NOMO-1 treated with dmso at 0.1 percent for 144 hours (cell line): Measurements from ENCODE around the gene C1QL2.

Experiments used
- DNase-seq: peaks from one replicate; lab custom pipeline; 2025; ENCODE audit not compliant: unreplicated experiment; lab: John Stamatoyannopoulos, UW

The C1QL2 gene

DNA sequence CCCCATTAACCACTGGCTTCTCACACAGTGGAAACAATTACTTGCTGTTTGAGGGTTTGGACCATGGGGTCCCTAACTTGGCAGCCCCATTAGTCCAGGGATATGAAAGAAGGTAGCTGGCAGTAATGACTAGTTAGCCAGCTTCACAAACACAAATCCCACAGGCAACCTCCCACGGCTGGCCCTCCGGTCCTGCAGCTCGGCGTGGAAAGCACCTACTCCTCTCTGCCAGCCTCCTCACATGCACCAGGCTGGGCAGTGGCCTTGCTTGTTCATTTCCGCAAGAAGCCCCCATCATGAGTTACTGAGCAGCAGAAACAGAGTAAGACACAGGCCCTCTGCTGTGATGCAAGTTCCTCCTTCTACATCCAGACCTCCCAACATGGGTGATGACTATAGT, 13.7 kb downstream of the C1QL2 start:
- no peak for DNase-seq

DNA sequence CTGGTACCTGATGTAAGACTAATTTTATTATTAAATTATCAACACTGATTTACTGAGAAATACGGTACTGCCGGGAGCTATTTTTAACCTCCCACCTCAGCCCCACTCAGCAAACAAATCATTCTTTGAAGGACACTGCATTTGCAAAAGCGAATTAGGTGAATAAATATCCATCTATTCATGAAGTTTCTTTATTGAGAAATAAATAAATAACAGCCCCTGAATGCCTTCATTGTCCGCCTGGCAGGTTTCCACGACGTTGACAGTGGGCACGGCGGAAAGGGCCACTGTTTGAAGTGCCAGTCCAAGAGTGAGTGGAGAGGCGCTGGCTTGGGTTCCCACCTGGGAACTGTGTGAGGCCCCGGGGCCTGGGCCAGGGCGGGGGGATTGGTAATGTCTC, 15.7 kb downstream of the C1QL2 start:
- DNase-seq, result no peak

DNA sequence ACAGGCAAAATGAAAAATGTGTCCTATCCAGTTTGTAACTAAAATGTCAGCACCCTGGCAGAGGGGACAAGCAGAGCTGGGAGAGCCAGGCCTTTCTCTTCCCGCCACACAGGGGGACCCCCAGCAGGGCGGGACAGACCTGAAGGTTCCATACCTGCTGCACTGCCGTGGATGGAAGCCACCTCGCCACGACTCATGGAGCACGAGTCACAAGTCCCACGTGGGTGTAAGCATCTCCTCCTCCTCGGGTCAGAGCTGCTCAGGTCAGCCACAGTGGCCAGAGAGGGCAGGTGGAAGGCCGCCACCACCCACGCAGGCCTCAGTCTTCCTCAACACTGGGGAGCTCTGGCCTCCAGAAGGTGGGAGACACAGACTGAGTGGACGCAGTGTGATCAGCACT, 21.0 kb downstream of the C1QL2 start:
- DNase-seq, result no peak

DNA sequence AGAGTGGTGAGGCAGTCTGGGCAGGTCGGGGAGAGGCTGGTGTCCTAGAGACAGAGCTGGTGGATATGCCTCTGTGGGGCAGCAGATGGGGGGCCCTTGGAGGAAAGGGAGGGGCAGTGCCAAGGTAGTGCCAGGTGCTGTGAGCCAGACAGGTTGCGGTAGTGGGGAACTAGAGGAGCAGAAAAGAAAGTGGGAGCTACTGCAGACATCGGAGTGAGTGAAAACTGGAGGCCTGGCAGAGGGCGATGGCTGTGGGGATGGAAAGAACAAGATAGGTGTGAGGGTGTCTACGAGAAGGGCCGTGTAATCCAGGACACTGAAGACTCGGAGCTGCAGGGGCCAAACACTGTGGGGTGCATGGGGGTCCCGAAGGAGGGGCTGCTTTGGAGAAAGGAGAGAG, 21.7 kb downstream of the C1QL2 start:
- DNase-seq, result no peak

DNA sequence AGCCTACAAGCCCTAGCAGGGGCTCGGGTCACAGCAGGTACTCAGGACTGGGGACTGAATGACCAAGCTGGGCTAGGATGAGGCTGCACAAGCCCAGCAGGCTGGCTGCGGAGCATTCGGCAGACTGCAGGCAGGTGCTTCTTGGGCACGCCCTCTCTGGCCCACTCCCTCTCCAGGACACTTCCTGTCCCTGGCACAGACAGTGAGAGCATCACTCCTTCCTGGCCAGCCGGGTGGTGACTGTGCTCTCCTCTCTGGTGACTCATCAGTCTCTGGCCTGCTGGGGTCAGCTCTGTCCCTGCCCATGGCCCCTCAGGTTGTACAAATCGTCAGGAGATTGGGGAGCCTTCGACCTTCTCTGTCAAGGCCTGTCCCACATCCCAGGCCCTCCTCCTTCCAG, 22.5 kb downstream of the C1QL2 start:
- no peak for DNase-seq

DNA sequence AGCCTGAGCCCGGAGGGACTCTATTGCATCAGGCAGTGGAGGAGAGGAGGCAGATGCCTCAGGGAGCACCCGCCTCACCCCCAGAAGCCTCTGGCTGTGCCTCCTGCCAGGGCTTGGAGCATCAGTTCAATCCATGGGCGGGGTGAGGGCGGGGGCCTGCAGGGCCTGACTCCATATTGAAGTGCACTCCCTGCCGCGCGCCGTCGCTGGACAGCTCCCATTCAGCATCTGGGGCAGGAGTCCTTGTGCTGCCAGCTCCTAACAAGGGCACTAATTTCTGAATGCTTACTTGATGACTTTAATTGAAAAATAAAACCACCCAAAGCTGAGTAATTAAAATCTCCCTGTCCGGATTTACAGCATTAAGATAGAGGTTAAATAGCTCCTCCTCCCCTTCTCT, 23.8 kb downstream of the C1QL2 start:
- no peak for DNase-seq

DNA sequence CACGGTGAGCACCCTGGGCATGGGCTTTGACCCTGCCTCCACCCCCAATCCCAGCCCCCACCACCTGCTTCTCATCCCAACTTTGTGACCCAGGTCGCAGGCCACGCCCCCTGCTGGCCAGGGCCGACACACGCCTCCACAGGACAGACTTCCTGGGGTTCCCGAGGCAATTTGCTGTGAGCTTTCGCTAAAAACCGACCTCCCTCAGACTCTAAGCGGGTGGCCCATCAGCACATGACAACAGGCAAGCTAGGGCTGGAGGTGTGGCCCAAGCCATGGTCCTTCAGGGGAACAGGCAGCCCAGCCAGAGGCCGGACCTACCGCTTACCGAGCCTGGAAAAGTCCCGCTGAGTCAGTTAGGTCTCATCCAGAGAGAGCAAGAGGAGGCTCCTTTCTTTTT, 31.9 kb downstream of the C1QL2 start:
- DNase-seq, result no peak

DNA sequence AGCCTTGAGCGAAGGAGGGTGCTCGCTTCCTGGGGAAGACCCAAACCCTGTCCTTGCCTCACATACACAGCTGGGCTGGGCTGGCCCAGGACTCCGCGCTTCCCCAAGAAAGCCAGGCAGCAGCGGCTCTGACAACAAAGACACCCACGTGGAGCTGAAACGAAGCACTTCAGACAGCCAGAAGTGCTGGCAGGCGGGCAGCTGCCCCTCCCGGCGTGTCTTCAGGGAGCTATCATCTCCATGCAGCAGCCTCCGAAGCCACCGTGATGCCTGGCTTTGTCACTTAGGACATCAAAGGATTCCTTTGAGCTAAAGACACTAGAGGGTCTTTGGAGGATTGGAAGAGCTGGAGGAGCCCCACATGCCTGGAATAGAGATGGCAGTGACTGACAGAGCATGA, 35.2 kb downstream of the C1QL2 start:
- DNase-seq, result no peak

DNA sequence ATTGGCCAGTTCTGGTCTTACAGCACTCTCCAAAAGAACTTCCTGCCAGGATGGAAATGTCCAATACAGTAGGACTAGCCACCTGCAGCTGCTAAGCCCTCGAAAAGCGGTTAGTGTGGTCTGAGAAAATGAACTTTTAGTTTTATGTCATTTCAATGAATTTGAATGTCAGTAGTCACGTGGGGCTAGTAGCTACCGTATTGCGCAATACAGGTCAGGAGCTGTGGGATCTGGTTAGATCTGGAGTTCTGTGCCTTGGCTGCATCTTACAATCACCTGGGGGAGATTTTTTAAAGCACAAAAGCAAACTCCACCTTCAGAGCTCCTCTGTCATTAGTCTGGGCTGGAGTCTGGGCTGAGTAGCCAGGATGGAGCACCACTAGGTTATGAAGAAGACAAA, 35.9 kb downstream of the C1QL2 start:
- DNase-seq, result no peak

DNA sequence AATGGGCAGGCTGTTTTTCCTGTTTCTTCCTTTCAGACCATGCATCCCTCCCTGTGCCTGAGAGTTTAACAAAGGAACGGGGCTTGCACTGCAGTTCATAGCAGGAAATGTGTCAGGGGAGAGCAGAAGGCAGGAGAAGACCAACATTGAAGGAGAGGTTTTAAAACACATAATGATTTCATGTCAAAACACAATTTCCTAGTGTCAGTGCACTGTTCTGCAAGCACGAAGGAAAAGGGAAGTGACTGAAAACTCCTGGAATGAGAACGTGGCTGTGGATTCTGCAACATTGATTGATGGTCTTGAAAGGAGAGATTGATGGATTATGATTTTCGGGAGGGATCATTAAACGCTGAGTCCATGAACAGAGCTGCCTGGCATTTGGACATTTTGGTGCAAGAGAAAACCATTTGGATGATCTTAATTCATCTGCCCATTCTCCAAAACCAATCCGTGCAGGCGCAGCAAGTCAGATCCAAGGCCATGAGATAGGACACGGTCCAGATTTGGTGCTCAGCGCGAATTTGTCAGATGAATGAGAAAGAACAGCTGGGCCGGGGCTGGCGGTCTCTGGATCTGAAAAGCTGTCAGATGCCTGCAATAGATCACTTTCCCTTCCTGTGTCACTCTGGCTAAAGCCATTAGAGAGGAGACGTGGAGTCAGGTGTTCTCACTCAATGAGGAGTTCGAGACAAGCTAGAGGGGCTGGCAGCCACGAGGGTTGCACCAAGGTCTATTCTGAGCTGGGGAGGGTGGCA, 38.4 kb downstream of the C1QL2 start:
- no peak for DNase-seq

DNA sequence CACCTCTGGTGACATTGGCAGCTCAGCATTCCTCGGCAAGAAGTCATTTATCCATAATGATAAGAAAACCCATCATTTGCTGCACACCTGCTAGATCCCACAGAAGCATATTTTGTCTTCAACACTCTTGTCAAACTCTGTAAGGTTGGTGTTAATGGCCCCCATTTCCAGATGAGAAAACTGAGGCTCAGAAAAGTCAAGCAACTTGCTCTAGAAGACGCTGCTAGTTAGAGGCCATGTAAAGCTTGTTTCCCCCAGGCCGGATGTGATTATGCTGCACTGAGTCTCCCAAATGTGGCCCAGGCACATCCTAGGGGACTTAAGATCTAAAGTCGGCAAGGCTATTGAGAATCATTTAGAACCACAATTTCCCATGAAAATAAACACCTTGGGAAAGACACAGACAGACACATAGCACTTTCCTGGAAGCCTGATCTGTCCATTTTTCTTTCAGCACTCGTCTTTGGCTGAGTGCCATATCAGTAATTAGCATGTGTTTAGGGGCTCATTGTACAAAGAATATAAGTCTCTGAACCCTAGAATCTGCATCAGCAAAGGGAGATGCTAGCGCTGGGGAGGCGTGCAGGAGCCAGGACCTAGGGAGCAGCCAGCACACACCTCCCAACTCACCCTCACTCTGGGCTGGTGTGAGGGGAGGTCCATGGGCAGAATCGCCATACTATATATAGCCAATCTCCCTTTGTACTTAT, 39.3 kb downstream of the C1QL2 start:
- no peak for DNase-seq

DNA sequence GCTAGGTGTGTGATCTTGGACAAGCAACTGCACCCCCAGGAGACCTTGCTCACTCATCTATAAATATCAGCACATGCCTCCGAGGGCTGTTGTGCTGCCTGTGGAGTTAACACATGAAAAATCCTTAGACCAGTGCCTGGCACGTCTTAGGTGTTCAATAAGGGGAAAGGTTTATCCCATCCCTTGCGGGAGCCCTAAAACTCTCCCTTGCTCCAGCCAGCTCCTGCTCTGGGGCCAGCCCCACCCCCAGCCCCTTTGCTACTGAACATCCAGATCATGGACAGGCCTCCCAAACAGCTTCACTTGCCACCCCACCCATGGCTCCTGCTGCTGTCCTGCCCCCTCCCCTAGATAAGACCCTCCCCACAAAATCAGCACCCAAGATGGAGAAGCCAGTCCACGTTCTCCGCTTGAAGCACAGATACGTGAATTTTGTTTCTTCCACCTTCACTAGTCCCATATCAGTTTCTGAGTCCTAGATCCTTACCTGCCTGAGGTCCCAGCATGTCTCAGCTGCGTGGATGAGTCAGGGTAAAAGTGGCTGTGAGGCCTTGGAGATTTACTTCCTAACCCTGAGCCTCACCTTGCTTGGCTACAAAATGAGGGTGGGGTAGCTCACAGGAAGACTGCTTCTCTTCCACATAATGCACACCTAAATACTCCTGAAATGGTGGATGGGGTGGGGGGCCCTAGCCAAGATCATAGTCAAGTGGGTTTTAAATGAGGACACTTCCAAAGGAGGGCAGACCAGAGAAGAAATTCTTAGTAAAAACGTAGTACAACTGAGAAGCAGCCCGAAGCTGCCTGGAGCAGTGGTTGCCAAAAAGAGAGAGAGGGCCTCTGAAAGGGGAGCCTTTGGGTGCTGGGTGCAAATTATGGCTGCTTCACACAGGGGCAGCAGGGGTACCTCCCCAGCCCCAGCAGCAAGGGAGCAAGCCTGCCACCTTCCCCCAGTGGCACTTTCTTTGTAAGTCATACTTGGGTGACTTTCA, 40.4 kb downstream of the C1QL2 start:
- no peak for DNase-seq

DNA sequence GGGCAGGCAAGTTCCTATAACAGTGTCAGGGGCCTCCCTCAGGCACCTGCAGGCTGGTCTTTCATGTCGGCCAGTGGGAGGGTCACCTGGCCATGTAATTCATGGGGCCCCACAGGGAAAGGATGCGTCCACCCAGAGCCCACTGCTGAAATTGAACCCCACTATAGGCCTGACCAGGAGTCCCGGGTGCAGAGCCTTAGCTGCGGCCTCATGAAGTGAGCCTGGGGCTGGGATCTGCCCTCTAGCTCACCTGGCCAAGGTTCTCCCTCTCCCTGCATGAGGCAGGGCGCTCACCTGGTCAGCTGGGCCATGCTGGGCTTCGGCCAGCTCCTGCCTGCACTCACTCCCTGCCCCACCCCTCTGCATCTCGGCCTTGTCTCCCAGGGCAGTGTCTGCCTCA, 41.1 kb downstream of the C1QL2 start:
- DNase-seq, result no peak

DNA sequence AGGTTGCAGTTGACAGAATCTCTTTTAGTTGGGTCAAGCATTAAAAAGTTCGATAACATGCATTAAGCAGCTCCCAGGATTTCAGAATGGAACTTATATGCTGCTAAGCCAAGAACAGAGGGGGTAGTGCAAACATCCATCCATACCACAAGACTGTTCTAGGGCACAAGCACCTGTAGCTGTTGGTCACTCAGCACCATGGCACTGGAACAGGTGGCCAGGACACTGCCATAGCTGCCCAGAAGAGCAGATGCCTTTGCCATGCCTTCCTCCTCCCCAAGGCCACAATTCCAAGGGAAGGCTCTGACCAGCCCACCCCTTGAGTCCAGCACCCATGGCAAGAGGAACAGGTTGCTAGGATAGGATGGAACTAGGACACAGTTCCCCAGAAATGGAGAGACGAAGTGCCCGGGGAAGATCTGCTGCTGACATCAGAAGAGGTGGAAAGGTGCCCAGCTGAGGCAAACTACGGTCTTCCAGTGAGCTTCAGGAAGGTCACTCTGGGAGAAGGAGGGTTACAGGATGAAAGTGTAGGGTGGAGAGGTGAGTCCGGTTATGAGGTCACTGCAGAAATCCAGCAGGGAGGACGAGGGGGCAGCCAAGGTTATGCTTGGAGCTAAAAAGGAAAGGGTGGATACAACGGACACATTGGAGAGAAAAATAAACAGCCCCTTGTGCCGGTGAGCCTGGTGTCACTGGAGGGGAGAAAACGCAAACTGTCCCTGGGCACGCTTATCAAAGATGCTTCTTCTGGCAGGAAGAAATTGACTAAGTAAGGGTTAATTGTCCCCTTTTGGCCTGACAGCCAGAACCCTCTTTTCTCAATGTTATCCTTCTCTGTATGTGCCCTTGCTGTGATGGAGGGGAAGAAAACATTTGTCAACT, 41.9 kb downstream of the C1QL2 start:
- no peak for DNase-seq

DNA sequence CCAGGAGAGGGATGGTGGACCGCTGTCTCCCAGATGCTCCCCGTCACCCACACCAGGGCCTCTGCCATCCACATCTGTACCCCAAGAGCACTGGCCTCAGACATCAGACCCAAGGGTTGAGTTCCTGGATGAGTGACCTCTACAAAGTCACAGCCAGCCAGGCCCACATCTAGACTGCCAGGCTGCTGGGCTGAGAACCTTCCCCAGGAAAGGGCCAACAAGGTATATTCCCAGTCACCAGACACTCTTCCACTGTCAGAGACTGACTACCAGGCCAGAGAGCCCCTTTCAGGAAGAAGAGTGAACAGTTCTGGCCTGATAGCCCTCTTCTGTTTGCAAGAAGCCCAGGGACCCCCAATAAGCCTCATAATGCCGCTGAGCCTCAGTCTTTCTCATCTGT, 44.3 kb downstream of the C1QL2 start:
- DNase-seq, result no peak

DNA sequence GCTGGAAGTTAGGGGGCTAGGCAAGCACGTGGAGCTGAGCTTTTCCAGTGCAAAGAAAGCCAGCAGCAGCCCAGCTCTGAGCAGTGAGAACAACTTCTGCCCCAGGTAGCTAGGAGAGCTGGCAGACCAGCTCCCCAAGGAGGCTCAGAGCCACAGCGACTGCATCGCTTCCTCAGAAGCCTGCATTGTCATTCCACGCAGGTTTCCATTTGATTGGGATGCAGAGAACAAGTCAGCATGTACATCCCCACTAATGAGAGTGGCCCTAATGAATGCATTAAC, 45.1 kb downstream of the C1QL2 start:
- DNase-seq, result no peak

DNA sequence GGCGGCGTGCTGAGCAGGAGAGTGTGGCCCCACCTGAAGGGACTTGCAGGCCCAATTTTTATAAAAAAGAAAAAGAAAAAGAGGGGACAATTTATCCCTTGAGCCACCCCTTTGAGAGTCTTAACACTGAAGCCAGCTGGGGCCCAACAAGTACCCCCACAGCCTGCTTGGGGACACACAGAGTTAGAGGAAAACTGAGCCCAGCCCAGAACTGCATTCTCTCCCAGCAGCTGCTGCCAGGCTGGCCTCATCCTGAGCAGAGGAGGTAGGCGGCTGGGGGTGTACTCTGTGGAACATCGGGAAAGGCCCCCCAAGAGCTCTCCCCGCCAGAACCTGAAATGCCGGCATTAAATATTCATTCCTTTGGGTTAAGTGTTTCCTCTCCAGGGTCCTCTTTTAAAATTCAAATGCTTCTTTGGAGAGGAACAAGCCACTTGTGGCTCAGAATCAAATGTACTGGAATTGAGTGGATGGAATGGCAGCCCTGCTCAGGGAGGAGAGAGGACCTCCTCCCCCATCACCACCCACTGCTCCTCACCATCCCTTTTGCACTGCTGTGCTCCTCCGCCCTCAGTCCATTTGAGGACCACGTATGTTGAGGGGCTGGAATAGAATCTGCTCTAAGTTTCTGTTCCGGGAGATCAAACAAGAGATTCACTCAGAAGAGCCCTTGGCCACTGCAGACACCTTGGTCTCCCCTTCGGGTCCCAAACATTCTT, 45.6 kb downstream of the C1QL2 start:
- DNase-seq, result no peak

DNA sequence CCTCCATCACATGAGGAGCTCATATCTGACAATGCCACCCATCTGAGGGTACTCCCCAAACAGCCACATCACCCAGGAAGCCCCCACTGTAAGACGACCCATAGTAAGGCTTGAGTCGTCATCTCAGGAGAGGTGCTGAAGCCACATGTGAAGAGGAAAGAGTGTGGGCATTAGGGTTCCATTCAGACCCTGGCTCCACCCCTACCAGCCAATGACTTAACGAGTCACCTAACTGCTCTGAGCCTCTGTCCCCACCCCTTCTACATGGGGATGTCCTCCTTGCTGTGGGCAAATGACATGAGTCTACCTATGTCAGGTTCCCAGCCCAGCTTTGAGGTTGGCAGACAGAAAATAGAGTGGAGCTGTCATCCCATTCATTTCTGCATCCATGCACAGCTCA, 46.3 kb downstream of the C1QL2 start:
- DNase-seq, result no peak

DNA sequence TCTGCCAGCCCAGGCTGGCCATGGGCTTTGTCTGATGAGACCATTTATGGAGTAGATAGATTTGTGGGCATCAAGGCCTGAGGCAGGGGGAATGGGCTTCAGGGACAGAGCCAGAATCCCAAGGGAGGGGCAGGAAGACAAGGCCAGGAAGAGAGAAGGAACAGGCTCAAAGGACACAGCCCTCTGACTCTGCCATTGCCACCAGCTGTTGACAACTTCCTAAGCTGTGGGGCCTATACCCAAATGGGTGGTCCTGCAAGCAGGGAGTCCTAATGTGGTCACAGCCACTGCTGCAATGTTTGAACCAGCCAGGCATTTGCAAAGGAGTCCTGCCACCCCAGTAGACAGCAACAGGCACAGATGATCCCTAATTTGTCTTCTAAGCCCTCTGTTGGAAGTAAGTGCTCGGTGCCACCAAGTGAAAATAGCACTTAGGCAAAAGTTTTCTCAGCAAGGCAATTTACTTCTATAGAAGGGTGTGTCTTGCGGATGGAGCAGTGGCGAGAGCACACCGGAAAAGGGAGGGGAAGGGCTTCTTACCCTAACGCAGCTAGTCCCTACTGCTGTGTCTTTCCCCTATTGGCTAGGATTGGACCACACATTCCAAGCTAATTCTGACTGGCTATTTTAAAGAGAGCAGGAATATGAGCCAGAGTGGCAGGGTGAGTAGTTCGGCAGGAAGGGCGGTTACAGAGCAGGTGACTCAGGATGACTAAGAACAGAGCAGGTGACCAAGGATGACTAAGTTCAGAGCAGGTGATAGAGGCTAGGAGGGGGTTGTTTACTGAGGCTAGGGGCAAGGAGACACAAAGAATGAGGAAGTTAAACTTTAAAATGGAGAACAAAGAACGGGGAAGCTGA, 47.2 kb downstream of the C1QL2 start:
- DNase-seq, result no peak
